ENCODE data around the gene DCAKD.

Gene DCAKD

DNA sequence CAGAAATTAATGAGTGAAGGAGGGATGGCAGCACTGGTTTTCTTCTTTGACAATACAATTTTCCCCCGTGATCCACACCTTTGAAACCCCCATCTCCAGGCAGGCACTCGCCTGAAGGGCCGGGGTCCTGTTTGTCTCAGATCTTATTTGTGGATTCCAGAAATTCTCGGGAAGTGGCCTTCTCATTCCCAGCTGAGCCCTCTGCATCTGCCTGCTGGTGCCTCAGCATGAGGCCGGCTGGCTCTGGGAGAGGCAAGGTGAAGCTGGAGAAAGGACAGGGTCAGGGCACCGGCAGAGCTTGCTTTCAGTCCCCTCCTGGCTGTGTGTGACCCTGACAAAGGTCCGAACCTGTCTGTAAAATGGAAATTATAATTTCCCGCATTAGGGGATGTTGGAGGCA lies 47.6 kb downstream of the DCAKD start:
- H3K23ac ChIP-seq (ENCODE audit: low read length), result no peak overlapping the region
- no CpG with 5 or more reads among the region's 8 CpGs for WGBS (ENCODE audit: extremely low coverage, insufficient coverage, insufficient read length)

GRCh38 chr17:45001310-45001709 lies 50.1 kb downstream of the DCAKD start:
- no peak for DNase-seq
- H2AK5ac ChIP-seq (ENCODE audit: low read length), result no peak overlapping the region
- H3K4ac ChIP-seq (ENCODE audit: low read depth, low read length), result no peak overlapping the region
- no CpG with 5 or more reads among the region's 3 CpGs for WGBS (ENCODE audit: extremely low coverage, insufficient coverage, insufficient read length)
- no peaks in the 10 kb centered on the region for H3K36me3 ChIP-seq (ENCODE audit: control insufficient read depth in 1 of 2, insufficient read depth in 2 of 2, low read length in 2 of 2)
- no peak overlapping the region for H4K8ac ChIP-seq (ENCODE audit: low read depth, low read length)
- no peak overlapping the region for H4K91ac ChIP-seq (ENCODE audit: low read depth, low read length)
- H3K18ac ChIP-seq (ENCODE audit: low read length), result no peak overlapping the region
- no peaks in the 10 kb centered on the region for H3K4me1 ChIP-seq (ENCODE audit: control insufficient read depth in 1 of 2, insufficient read depth in 2 of 2, low read length in 2 of 2)
- no peak overlapping the region for H3K9ac ChIP-seq (ENCODE audit: low read length)
- no peak overlapping the region for H2BK12ac ChIP-seq (ENCODE audit: low read length)
- H3K79me2 ChIP-seq (ENCODE audit: control insufficient read depth, insufficient read depth, low read length, poor library complexity), result no peaks in the 10 kb centered on the region
- no peak overlapping the region for H4K12ac ChIP-seq (ENCODE audit: low read depth, low read length)
- no peak overlapping the region for H3K14ac ChIP-seq (ENCODE audit: low read length)
- H2BK5ac ChIP-seq (ENCODE audit: low read depth, low read length, poor library complexity), result no peak overlapping the region
- peaks cover 4% of the 10 kb centered on the region for H3K9me3 ChIP-seq (ENCODE audit: insufficient read depth, low read depth, low read length)
- H3K27ac ChIP-seq (ENCODE audit: low read depth, low read length), result no peak overlapping the region
- H2BK120ac ChIP-seq (ENCODE audit: insufficient read depth, low read length, poor library complexity), result no peak overlapping the region
- H3K4me2 ChIP-seq (ENCODE audit: low read length), result no peak overlapping the region
- H3K23ac ChIP-seq (ENCODE audit: low read length), result no peak overlapping the region
- H2AFZ ChIP-seq (ENCODE audit: insufficient read depth, low read length, poor library complexity), result no peak overlapping the region
- H3K79me1 ChIP-seq (ENCODE audit: low read length), result no peaks in the 10 kb centered on the region
- H3K4me3 ChIP-seq (ENCODE audit: low read depth, low read length), result no peak overlapping the region
- no peaks in the 10 kb centered on the region for H3K27me3 ChIP-seq (ENCODE audit: insufficient read depth, low read length)

More for the DNA sequence above, 47.6 kb downstream of the DCAKD start:
- H4K91ac ChIP-seq (ENCODE audit: low read depth, low read length), result no peak overlapping the region
- no peak overlapping the region for H2AFZ ChIP-seq (ENCODE audit: insufficient read depth, low read length, poor library complexity)
- no peak overlapping the region for H3K4me3 ChIP-seq (ENCODE audit: low read depth, low read length)
- H4K12ac ChIP-seq (ENCODE audit: low read depth, low read length), result no peak overlapping the region
- no peaks in the 10 kb centered on the region for H3K36me3 ChIP-seq (ENCODE audit: control insufficient read depth in 1 of 2, insufficient read depth in 2 of 2, low read length in 2 of 2)
- no peak for DNase-seq
- H2BK12ac ChIP-seq (ENCODE audit: low read length), result no peak overlapping the region
- H2BK120ac ChIP-seq (ENCODE audit: insufficient read depth, low read length, poor library complexity), result no peak overlapping the region
- no peaks in the 10 kb centered on the region for H3K27me3 ChIP-seq (ENCODE audit: insufficient read depth, low read length)
- no peak overlapping the region for H3K14ac ChIP-seq (ENCODE audit: low read length)
- H3K79me2 ChIP-seq (ENCODE audit: control insufficient read depth, insufficient read depth, low read length, poor library complexity), result no peaks in the 10 kb centered on the region
- H2AK5ac ChIP-seq (ENCODE audit: low read length), result no peak overlapping the region
- H4K8ac ChIP-seq (ENCODE audit: low read depth, low read length), result no peak overlapping the region
- peaks cover 4% of the 10 kb centered on the region for H3K9me3 ChIP-seq (ENCODE audit: insufficient read depth, low read depth, low read length)
- no peak overlapping the region for H3K4me2 ChIP-seq (ENCODE audit: low read length)
- H3K4ac ChIP-seq (ENCODE audit: low read depth, low read length), result no peak overlapping the region
- H3K18ac ChIP-seq (ENCODE audit: low read length), result no peak overlapping the region
- H3K27ac ChIP-seq (ENCODE audit: low read depth, low read length), result no peak overlapping the region
- no peaks in the 10 kb centered on the region for H3K79me1 ChIP-seq (ENCODE audit: low read length)
- no peak overlapping the region for H3K9ac ChIP-seq (ENCODE audit: low read length)
- no peak overlapping the region for H2BK5ac ChIP-seq (ENCODE audit: low read depth, low read length, poor library complexity)
- H3K4me1 ChIP-seq (ENCODE audit: control insufficient read depth in 1 of 2, insufficient read depth in 2 of 2, low read length in 2 of 2), result no peaks in the 10 kb centered on the region

DNA sequence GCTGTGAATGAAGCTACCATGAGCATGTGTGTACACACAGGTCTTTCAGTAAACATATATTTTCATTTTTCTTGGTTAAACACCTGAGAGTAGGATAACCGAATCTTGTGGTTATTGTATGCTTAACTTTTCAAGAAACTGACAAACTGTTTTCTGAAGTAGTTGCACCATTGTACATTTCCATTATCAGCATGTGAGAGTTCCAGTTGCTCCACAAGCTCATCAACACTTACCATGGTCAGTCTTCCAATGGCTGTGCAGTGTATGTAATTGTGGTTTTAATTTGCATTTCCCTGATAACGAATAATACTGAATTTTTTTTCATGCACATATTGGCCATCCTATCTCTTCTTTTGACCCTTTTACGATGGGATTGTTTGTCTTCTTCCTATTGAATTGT lies 52.0 kb downstream of the DCAKD start:
- no peak overlapping the region for H2BK12ac ChIP-seq (ENCODE audit: low read length)
- no peak overlapping the region for H3K4me2 ChIP-seq (ENCODE audit: low read length)
- H3K79me1 ChIP-seq (ENCODE audit: low read length), result no peaks in the 10 kb centered on the region
- no peaks in the 10 kb centered on the region for H3K27me3 ChIP-seq (ENCODE audit: insufficient read depth, low read length)
- H3K14ac ChIP-seq (ENCODE audit: low read length), result no peak overlapping the region
- H4K91ac ChIP-seq (ENCODE audit: low read depth, low read length), result no peak overlapping the region
- no peaks in the 10 kb centered on the region for H3K79me2 ChIP-seq (ENCODE audit: control insufficient read depth, insufficient read depth, low read length, poor library complexity)
- no peak overlapping the region for H3K23ac ChIP-seq (ENCODE audit: low read length)
- H3K9ac ChIP-seq (ENCODE audit: low read length), result no peak overlapping the region
- WGBS (ENCODE audit: extremely low coverage, insufficient coverage, insufficient read length), result no CpG with 5 or more reads among the region's 3 CpGs
- no peak overlapping the region for H3K4me3 ChIP-seq (ENCODE audit: low read depth, low read length)
- no peak overlapping the region for H4K12ac ChIP-seq (ENCODE audit: low read depth, low read length)
- H3K9me3 ChIP-seq (ENCODE audit: insufficient read depth, low read depth, low read length), result peaks cover 2% of the 10 kb centered on the region
- H3K4ac ChIP-seq (ENCODE audit: low read depth, low read length), result no peak overlapping the region
- H3K36me3 ChIP-seq (ENCODE audit: control insufficient read depth in 1 of 2, insufficient read depth in 2 of 2, low read length in 2 of 2), result no peaks in the 10 kb centered on the region
- H2BK5ac ChIP-seq (ENCODE audit: low read depth, low read length, poor library complexity), result no peak overlapping the region
- DNase-seq, result no peak
- no peak overlapping the region for H2BK120ac ChIP-seq (ENCODE audit: insufficient read depth, low read length, poor library complexity)
- H2AFZ ChIP-seq (ENCODE audit: insufficient read depth, low read length, poor library complexity), result no peak overlapping the region
- no peak overlapping the region for H3K27ac ChIP-seq (ENCODE audit: low read depth, low read length)
- H3K18ac ChIP-seq (ENCODE audit: low read length), result no peak overlapping the region
- no peak overlapping the region for H4K8ac ChIP-seq (ENCODE audit: low read depth, low read length)
- H3K4me1 ChIP-seq (ENCODE audit: control insufficient read depth in 1 of 2, insufficient read depth in 2 of 2, low read length in 2 of 2), result no peaks in the 10 kb centered on the region
- no peak overlapping the region for H2AK5ac ChIP-seq (ENCODE audit: low read length)

DNA sequence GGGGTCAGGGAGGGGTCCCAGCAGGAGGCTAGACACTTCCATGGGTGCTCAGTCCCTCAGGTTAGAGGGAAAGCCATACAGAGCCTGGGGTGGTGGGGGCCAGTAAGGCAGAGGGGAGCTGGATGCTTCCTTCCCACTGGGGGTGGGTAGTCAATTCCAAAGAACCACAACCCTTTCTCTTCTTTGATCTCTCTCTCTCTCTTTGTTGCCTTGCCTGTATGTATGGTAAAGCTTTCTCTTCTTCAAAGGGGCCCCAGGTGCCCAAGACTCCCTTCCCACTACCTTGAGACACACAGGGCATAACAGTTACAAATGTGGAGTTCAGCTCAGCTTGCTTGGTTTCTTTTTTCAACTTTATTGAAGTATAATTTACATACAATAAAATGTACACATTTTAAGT lies 52.8 kb downstream of the DCAKD start:
- Histone ChIP-seq H2AK5ac (ENCODE audit: low read length) (no peak overlapping the region), H2BK5ac (ENCODE audit: low read depth, low read length, poor library complexity) (no peak overlapping the region), H3K23ac (ENCODE audit: low read length) (no peak overlapping the region), H3K79me1 (ENCODE audit: low read length) (no peaks in the 10 kb centered on the region), H3K9me3 (ENCODE audit: insufficient read depth, low read depth, low read length) (peaks cover 2% of the 10 kb centered on the region), H4K12ac (ENCODE audit: low read depth, low read length) (no peak overlapping the region), H2AFZ (ENCODE audit: insufficient read depth, low read length, poor library complexity) (no peak overlapping the region), H4K8ac (ENCODE audit: low read depth, low read length) (no peak overlapping the region), H3K4me1 (ENCODE audit: control insufficient read depth in 1 of 2, insufficient read depth in 2 of 2, low read length in 2 of 2) (no peaks in the 10 kb centered on the region), H2BK12ac (ENCODE audit: low read length) (no peak overlapping the region), H3K9ac (ENCODE audit: low read length) (no peak overlapping the region), H3K4me3 (ENCODE audit: low read depth, low read length) (no peak overlapping the region), H4K91ac (ENCODE audit: low read depth, low read length) (no peak overlapping the region), H3K27ac (ENCODE audit: low read depth, low read length) (no peak overlapping the region), H3K4ac (ENCODE audit: low read depth, low read length) (no peak overlapping the region), H2BK120ac (ENCODE audit: insufficient read depth, low read length, poor library complexity) (no peak overlapping the region), H3K79me2 (ENCODE audit: control insufficient read depth, insufficient read depth, low read length, poor library complexity) (no peaks in the 10 kb centered on the region), H3K14ac (ENCODE audit: low read length) (no peak overlapping the region), H3K18ac (ENCODE audit: low read length) (no peak overlapping the region), H3K27me3 (ENCODE audit: insufficient read depth, low read length) (no peaks in the 10 kb centered on the region), H3K36me3 (ENCODE audit: control insufficient read depth in 1 of 2, insufficient read depth in 2 of 2, low read length in 2 of 2) (no peaks in the 10 kb centered on the region), H3K4me2 (ENCODE audit: low read length) (no peak overlapping the region)
- DNase-seq, result no peak
